IPS DF 4.7 (cell line): ENCODE data around the gene PRLR.

Experiments
- DNase-seq: peaks from one replicate; pipeline ENCODE4 v3.0.0-alpha.2; 2013; ENCODE audit warnings: low spot score; ENCODE audit errors: extremely low read depth

Gene PRLR

GRCh38 chr5:35162848-35163709 is 67.2 kb downstream of the PRLR start:
- DNase-seq, result no peak

- no peak for DNase-seq
These were observed 68.5 kb downstream of the PRLR start for GRCh38 chr5:35161652-35162273.

- no peak for DNase-seq
These were observed 69.7 kb downstream of the PRLR start for GRCh38 chr5:35160486-35161116.

- DNase-seq, result no peak
These were observed 70.9 kb downstream of the PRLR start for GRCh38 chr5:35159370-35159742.

GRCh38 chr5:35158622-35159369 is 71.5 kb downstream of the PRLR start:
- no peak for DNase-seq

- no peak for DNase-seq
These were observed 72.1 kb downstream of the PRLR start for GRCh38 chr5:35158204-35158603.

GRCh38 chr5:35153375-35153932 is 76.8 kb downstream of the PRLR start:
- DNase-seq, result no peak

GRCh38 chr5:35152733-35153132 is 77.6 kb downstream of the PRLR start:
- no peak for DNase-seq

GRCh38 chr5:35151146-35151920 is 79.0 kb downstream of the PRLR start:
- DNase-seq, result no peak

- no peak for DNase-seq
These were observed 81.2 kb downstream of the PRLR start for GRCh38 chr5:35149041-35149440.

GRCh38 chr5:35146406-35146805 is 83.9 kb downstream of the PRLR start:
- DNase-seq, result no peak

- no peak for DNase-seq
These were observed 84.5 kb downstream of the PRLR start for GRCh38 chr5:35145691-35146317.

GRCh38 chr5:35145012-35145411 is 85.3 kb downstream of the PRLR start:
- DNase-seq, result no peak

- DNase-seq, result no peak
These were observed 86.4 kb downstream of the PRLR start for GRCh38 chr5:35143841-35144240.

- no peak for DNase-seq
These were observed 88.5 kb downstream of the PRLR start for GRCh38 chr5:35141739-35142138.

- no peak for DNase-seq
These were observed 92.1 kb downstream of the PRLR start for GRCh38 chr5:35138232-35138631.

GRCh38 chr5:35136386-35136785 is 93.9 kb downstream of the PRLR start:
- DNase-seq, result no peak

- no peak for DNase-seq
These were observed 95.0 kb downstream of the PRLR start for GRCh38 chr5:35135239-35135700.

GRCh38 chr5:35134278-35135030 is 95.8 kb downstream of the PRLR start:
- no peak for DNase-seq
